Lung (tissue), 12 donors: Measurements from ENCODE around the gene ASB13. TPM values are rescaled to one million over a fixed set of nuclear protein-coding genes. Genes with fewer than 3 reads are reported as not detected.
A peak's percentile ranks its signal among the peaks of the same experiment; 100 is the strongest.

Source experiments
- ATAC-seq: fragments of 200-7000 bp; cut with Tn5 transposase; one replicate; pipeline ENCODE4 v1.9.1; 2020; ENCODE audit warnings: moderate number of reproducible peaks; ENCODE audit not compliant: insufficient read depth, low FRiP score
- DNase-seq, 3 donors: peaks; one replicate each; pipeline ENCODE4 v3.0.0-alpha.2; 2013 to 2017
- H3K27ac ChIP-seq, 2 donors: one replicate each; pipeline ENCODE4 v1.5.1; 2013; ENCODE audit warnings: mild to moderate bottlenecking in 2 of 2, moderate library complexity in 2 of 2, control low read depth in 1 of 2, inconsistent platforms in 1 of 2, low read depth in 1 of 2, low read length in 1 of 2
- H3K27me3 ChIP-seq, 3 donors: one replicate each; pipeline ENCODE4 v1.5.1; 2013; ENCODE audit warnings: low read length in 2 of 3; ENCODE audit not compliant: control insufficient read depth in 3 of 3, insufficient read depth in 3 of 3
- H3K36me3 ChIP-seq, 4 donors: one replicate each; pipeline ENCODE4 v1.5.1; 2013; ENCODE audit warnings: low read length in 4 of 4, mild to moderate bottlenecking in 1 of 4, moderate library complexity in 1 of 4; ENCODE audit not compliant: control insufficient read depth in 4 of 4, insufficient read depth in 4 of 4
- H3K4me1 ChIP-seq, 5 donors: one replicate each; pipeline ENCODE4 v1.5.1; 2013; ENCODE audit warnings: low read length in 5 of 5, mild to moderate bottlenecking in 2 of 5, moderate library complexity in 1 of 5; ENCODE audit not compliant: control insufficient read depth in 5 of 5, insufficient read depth in 5 of 5
- H3K4me3 ChIP-seq: one replicate; pipeline ENCODE4 v1.5.1; 2013; ENCODE audit warnings: mild to moderate bottlenecking, control low read depth, moderate library complexity
- H3K9ac ChIP-seq, 2 donors: one replicate each; pipeline ENCODE4 v1.5.1; 2013; ENCODE audit warnings: low read length in 2 of 2, control low read depth in 1 of 2; ENCODE audit not compliant: insufficient read depth in 1 of 2
- H3K9me3 ChIP-seq, 4 donors: one replicate each; pipeline ENCODE4 v1.5.1; 2013; ENCODE audit warnings: low read length in 3 of 4, mild to moderate bottlenecking in 1 of 4, moderate library complexity in 1 of 4; ENCODE audit not compliant: control insufficient read depth in 4 of 4, insufficient read depth in 3 of 4
- CTCF ChIP-seq: IDR thresholded peaks from 2 replicates; pipeline ENCODE4 v1.5.1; 2012; ENCODE audit warnings: mild to moderate bottlenecking; ENCODE audit errors: control extremely low read depth, extremely low read depth
- WGBS, 2 donors: extraction: QIAGEN DNeasy Blood & Tissue Kit; methylation state at CpG; one replicate each; pipeline ENCODE4 v1.1.7; 2013; 5-methylcytosine and 5-hydroxymethylcytosine counted together
- polyA plus RNA-seq, 2 donors: library from polyadenylated mRNA; stranded (reverse); fragments of 200-250 nt; gene quantifications; one replicate each; pipeline ENCODE4 v1.2.1, GENCODE V29; 2013
- total RNA-seq, 2 donors: library from RNA; depleted of rRNA in 1 of 2; stranded (reverse); fragments of >200 nt in 1 of 2; gene quantifications; one replicate each; pipeline ENCODE4 v1.2.1, GENCODE V29; 2014 to 2021
- donor health status: control.
- donor health status: control.
- donor health status: Bipolar disorder and iron deficiency.
- donor health status: healthy.
- donor health status: DM: yes; HTN: yes; CAD: no.

The ASB13 gene
- total and polyA plus RNA-seq, 4 donors = 5.2 to 26.2 (median 14.7) TPM

- Histone ChIP-seq H3K4me1 (peaks cover 0 to 16% (median 8%) of the 10 kb centered on the region in 5 donors), H3K27ac (no peak overlapping the region), H3K9ac (no peak overlapping the region), H3K27me3 (no peaks in the 10 kb centered on the region), H3K36me3 (no peaks in the 10 kb centered on the region), H3K9me3 (no peaks in the 10 kb centered on the region), H3K4me3 (no peak overlapping the region)
- DNase-seq (no peak), ATAC-seq (no peak)
- WGBS, 2 donors = 35 to 61% methylated on average over 1 of the region's 1 CpG
- no peak for TF ChIP-seq CTCF
Measured at GRCh38 chr10:5694573-5694972, 28.2 kb upstream of the ASB13 start.

GRCh38 chr10:5692461-5693358, 26.3 kb upstream of the ASB13 start:
- Histone ChIP-seq H3K27ac (peak overlapping the region in 1 of 2 donors; percentile 2), H3K4me3 (peak overlapping the region; percentile 20), H3K9ac (peak overlapping the region; percentile 5 to 68), H3K4me1 (peaks cover 0 to 16% (median 7%) of the 10 kb centered on the region in 5 donors), H3K9me3 (no peaks in the 10 kb centered on the region), H3K36me3 (no peaks in the 10 kb centered on the region), H3K27me3 (no peaks in the 10 kb centered on the region)
- ATAC-seq (peak; percentile 64), DNase-seq (peak; percentile 63 to 74 (median 65))
- no peak for TF ChIP-seq CTCF
- 5 to 10% methylated on average over 49 of the region's 49 CpGs for WGBS, 2 donors

GRCh38 chr10:5691786-5692185, 25.4 kb upstream of the ASB13 start:
- Histone ChIP-seq H3K9me3 (no peaks in the 10 kb centered on the region), H3K27me3 (no peaks in the 10 kb centered on the region), H3K4me1 (peaks cover 0 to 16% (median 0%) of the 10 kb centered on the region in 5 donors), H3K4me3 (no peak overlapping the region), H3K36me3 (no peaks in the 10 kb centered on the region), H3K27ac (no peak overlapping the region), H3K9ac (no peak overlapping the region)
- TF ChIP-seq CTCF = no peak
- DNase-seq = no peak
- ATAC-seq = no peak
- 88% methylated on average over 8 of the region's 8 CpGs for WGBS, 2 donors
